ENCODE measurements around the gene LRCH4. TPM values are rescaled to one million over a fixed set of nuclear protein-coding genes. Genes with fewer than 3 reads are reported as not detected.

The LRCH4 gene
- total RNA-seq, 5 donors from 2014 or later (not counting 1 experiment from before 2014, with no cell fraction given) = 328 to 377 (median 362) TPM

DNA sequence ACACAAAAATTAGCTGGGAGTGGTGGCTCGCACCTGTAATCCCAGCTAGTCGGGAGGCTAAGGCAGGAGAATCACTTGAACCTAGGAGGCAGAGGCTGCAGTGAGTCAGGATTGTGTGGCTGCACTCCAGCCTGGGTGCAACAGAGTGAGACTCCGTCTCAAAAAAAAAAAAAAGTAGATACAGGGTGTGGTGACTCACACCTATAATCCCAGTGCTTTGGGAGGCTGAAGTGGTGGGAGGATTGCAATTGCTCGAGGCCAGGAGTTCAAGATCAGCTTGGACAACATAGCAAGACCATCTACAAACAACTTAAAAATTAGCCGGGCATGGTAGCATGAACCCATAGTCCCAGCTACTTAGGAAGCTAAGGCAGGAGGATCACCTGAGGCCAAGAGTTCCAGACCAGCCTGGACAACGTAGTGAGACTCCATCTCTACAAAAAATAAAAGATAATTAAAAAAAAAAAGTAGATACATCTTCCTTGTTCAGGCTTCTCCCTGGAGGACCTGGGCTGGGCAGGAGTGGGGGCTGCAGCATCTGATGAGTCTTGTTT lies 28.5 kb upstream of the LRCH4 start:
- no peaks in the 10 kb centered on the region for H3K9me3 ChIP-seq
- no peaks in the 10 kb centered on the region for H3K27me3 ChIP-seq (replicated peaks in 1 of 2; ENCODE audit: control insufficient read depth in 2 of 2, extremely low read depth in 1 of 2, insufficient read depth in 2 of 2, low read length in 1 of 2)
- ATAC-seq (replicated peaks in 1 of 4) = no peak
- Mint-ChIP-seq H3K27me3 (no peaks in the 10 kb centered on the region), H3K27ac (no peak overlapping the region), H3K36me3 (peaks cover 3% of the 10 kb centered on the region), H3K9me3 (no peaks in the 10 kb centered on the region), H3K4me1 (peaks cover 16 to 29% (median 23%) of the 10 kb centered on the region in 3 donors), H3K4me3 (peak overlapping the region in 1 of 3 donors; percentile 94)
- CTCF ChIA-PET = interaction anchor here (0.6 to 1.1 kb wide), 4 partner anchors 13 to 91 kb away, joined by 3 to 4 read pairs (median 3); partner anchors contain the start of gene POP7 (in 1 of the 2)
- POLR2A ChIA-PET = interaction anchor here in 1 of 2 donors (1.0 kb wide), 1 partner anchor 55 kb away, joined by 3 read pairs; no protein-coding TSS in a partner anchor
- DNase-seq = no peak
- no CpG with 5 or more reads among the region's 6 CpGs for WGBS (ENCODE audit: insufficient coverage)
- peaks cover 0 to 3% of the 10 kb centered on the region in 2 donors for H3K36me3 ChIP-seq (ENCODE audit: control insufficient read depth in 2 of 2, extremely low read depth in 1 of 2, insufficient read depth in 1 of 2, low read length in 1 of 2)
- H3K4me1 ChIP-seq (ENCODE audit: control insufficient read depth in 1 of 2, extremely low read depth in 1 of 2, insufficient read depth in 2 of 2, low read length in 2 of 2) = peaks cover 7 to 30% of the 10 kb centered on the region in 2 experiments
- H3K27ac ChIP-seq (ENCODE audit: low read length) = no peak overlapping the region
- H3K4me3 ChIP-seq (ENCODE audit: control insufficient read depth in 1 of 2, extremely low read depth in 1 of 2, low read length in 1 of 2) = no peak overlapping the region

DNA sequence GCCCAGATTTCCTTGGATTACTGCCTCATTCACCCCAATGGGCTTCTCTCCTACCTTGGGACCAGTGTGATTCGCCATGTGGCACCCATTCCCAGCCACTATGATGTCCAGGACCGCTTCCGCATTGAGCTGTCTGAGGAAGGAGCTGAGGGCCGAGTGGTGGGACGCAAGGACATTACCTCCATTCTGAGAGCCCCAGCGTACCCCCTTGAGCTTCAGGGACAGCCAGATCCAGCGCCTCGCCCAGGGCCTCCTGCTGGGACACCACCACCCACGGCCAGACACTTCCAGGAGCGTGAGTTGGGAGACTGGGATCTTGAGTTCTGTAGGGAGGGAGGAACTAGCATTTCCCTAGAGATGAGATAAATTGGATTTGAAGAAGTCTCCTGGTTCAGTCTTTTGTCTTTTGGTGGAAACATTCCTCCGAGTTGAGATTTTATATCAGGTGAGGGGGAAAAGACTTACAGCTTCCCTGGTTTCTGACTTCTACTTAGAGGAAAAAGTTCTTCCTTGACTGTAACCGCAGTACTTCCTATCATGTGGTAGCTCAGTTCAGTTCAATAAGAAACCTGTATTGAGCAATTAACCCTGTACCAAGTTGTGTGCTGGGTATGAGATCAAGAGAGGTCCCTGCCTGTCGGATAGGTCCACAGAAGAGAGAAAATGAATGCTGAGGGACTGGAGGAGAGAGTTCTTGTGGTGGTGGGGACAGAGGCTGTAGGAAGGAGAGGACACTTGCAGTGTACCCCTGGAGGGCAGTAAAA lies 27.7 kb upstream of the LRCH4 start:
- peak in 1 of 35 experiments; percentile 34 for DNase-seq
- ChIA-PET CTCF (interaction anchor here (0.5 to 2.1 kb wide), 12 partner anchors 13 to 480 kb away, joined by 3 to 17 read pairs (median 4); partner anchors contain the start of genes FBXO24 (in 1 of the 2), LRCH4 (in 1 of the 2) and POP7 (in 1 of the 2)), POLR2A (interaction anchor here (0.5 to 0.6 kb wide), 3 partner anchors 12 to 173 kb away, joined by 3 to 4 read pairs (median 3); partner anchors contain the start of gene PCOLCE (in 1 of the 2))
- Histone ChIP-seq H3K36me3 (ENCODE audit: control insufficient read depth in 2 of 2, extremely low read depth in 1 of 2, insufficient read depth in 1 of 2, low read length in 1 of 2) (peaks cover 0 to 3% of the 10 kb centered on the region in 2 donors), H3K27ac (ENCODE audit: low read length) (no peak overlapping the region), H3K4me3 (ENCODE audit: control insufficient read depth in 1 of 2, extremely low read depth in 1 of 2, low read length in 1 of 2) (peak overlapping the region; percentile 82 to 85), H3K9me3 (no peaks in the 10 kb centered on the region), H3K27me3 (replicated peaks in 1 of 2; ENCODE audit: control insufficient read depth in 2 of 2, extremely low read depth in 1 of 2, insufficient read depth in 2 of 2, low read length in 1 of 2) (no peaks in the 10 kb centered on the region), H3K4me1 (ENCODE audit: control insufficient read depth in 1 of 2, extremely low read depth in 1 of 2, insufficient read depth in 2 of 2, low read length in 2 of 2) (peaks cover 7 to 30% of the 10 kb centered on the region in 2 experiments)
- Mint-ChIP-seq H3K4me1 (peaks cover 16 to 29% (median 23%) of the 10 kb centered on the region in 3 donors), H3K9me3 (no peaks in the 10 kb centered on the region), H3K36me3 (peaks cover 3% of the 10 kb centered on the region), H3K27ac (no peak overlapping the region), H3K4me3 (peak overlapping the region; percentile 73 to 94 (median 82)), H3K27me3 (no peaks in the 10 kb centered on the region)
- ATAC-seq (replicated peaks in 1 of 4) = no peak
- 79% methylated on average over 6 of the region's 13 CpGs for WGBS (ENCODE audit: insufficient coverage)

- no peak for ATAC-seq (replicated peaks in 1 of 4)
- H3K36me3 Mint-ChIP-seq = peaks cover 3% of the 10 kb centered on the region
- Histone ChIP-seq H3K27ac (ENCODE audit: low read length) (no peak overlapping the region), H3K27me3 (replicated peaks in 1 of 2; ENCODE audit: control insufficient read depth in 2 of 2, extremely low read depth in 1 of 2, insufficient read depth in 2 of 2, low read length in 1 of 2) (no peaks in the 10 kb centered on the region), H3K36me3 (ENCODE audit: control insufficient read depth in 2 of 2, extremely low read depth in 1 of 2, insufficient read depth in 1 of 2, low read length in 1 of 2) (peaks cover 0 to 3% of the 10 kb centered on the region in 2 donors), H3K4me1 (ENCODE audit: control insufficient read depth in 1 of 2, extremely low read depth in 1 of 2, insufficient read depth in 2 of 2, low read length in 2 of 2) (peaks cover 7 to 30% of the 10 kb centered on the region in 2 experiments), H3K9me3 (no peaks in the 10 kb centered on the region), H3K4me3 (ENCODE audit: control insufficient read depth in 1 of 2, extremely low read depth in 1 of 2, low read length in 1 of 2) (peak overlapping the region; percentile 82 to 85)
- ChIA-PET POLR2A (interaction anchor here (0.6 to 1.4 kb wide), 6 partner anchors 13 to 184 kb away, joined by 3 to 9 read pairs (median 4); partner anchors contain the start of genes FBXO24 (in 1 of the 2), POP7 (in 1 of the 2) and ZCWPW1 (in 1 of the 2)), CTCF (interaction anchor here (0.6 to 2.1 kb wide), 15 partner anchors 14 to 479 kb away, joined by 3 to 17 read pairs (median 6); partner anchors contain the start of genes FBXO24 (in 1 of the 2), GNB2 (in 1 of the 2), LRCH4 (in 1 of the 2) and POP7 (in 1 of the 2))
- H3K9me3 Mint-ChIP-seq = no peaks in the 10 kb centered on the region
- peak in 19 of 35 experiments; percentile 16 to 62 (median 33) for DNase-seq
- H3K4me1 Mint-ChIP-seq = peaks cover 16 to 29% (median 23%) of the 10 kb centered on the region in 3 donors
- WGBS (ENCODE audit: insufficient coverage) = 6% methylated on average over 16 of the region's 29 CpGs
- peak overlapping the region; percentile 94 to 98 (median 97) for H3K4me3 Mint-ChIP-seq
- H3K27ac Mint-ChIP-seq = peak overlapping the region; percentile 39 to 80
- no peaks in the 10 kb centered on the region for H3K27me3 Mint-ChIP-seq
Observed at GRCh38 chr7:100612730-100613390, 26.9 kb upstream of the LRCH4 start.

- H3K4me1 ChIP-seq (ENCODE audit: control insufficient read depth in 1 of 2, extremely low read depth in 1 of 2, insufficient read depth in 2 of 2, low read length in 2 of 2) = peaks cover 7 to 30% of the 10 kb centered on the region in 2 experiments
- no peaks in the 10 kb centered on the region for H3K9me3 Mint-ChIP-seq
- no peaks in the 10 kb centered on the region for H3K27me3 Mint-ChIP-seq
- peaks cover 3% of the 10 kb centered on the region for H3K36me3 Mint-ChIP-seq
- H3K27me3 ChIP-seq (replicated peaks in 1 of 2; ENCODE audit: control insufficient read depth in 2 of 2, extremely low read depth in 1 of 2, insufficient read depth in 2 of 2, low read length in 1 of 2) = no peaks in the 10 kb centered on the region
- WGBS (ENCODE audit: insufficient coverage) = under 1% methylated on average over 59 of the region's 61 CpGs
- peaks cover 16 to 30% (median 23%) of the 10 kb centered on the region in 3 donors for H3K4me1 Mint-ChIP-seq
- H3K9me3 ChIP-seq = no peaks in the 10 kb centered on the region
- ChIA-PET POLR2A (interaction anchor here (0.6 to 1.4 kb wide), 6 partner anchors 14 to 183 kb away, joined by 3 to 9 read pairs (median 4); partner anchors contain the start of genes FBXO24 (in 1 of the 2), POP7 (in 1 of the 2) and ZCWPW1 (in 1 of the 2)), CTCF (interaction anchor here (0.6 to 2.1 kb wide), 14 partner anchors 14 to 94 kb away, joined by 3 to 17 read pairs (median 6); partner anchors contain the start of genes FBXO24 (in 1 of the 2), GNB2 (in 1 of the 2), LRCH4 (in 1 of the 2) and POP7 (in 1 of the 2))
- H3K27ac ChIP-seq (ENCODE audit: low read length) = peak within 1 kb of the TSS; percentile 93
- peak; percentile 95 to 100 (median 97) for DNase-seq
- H3K36me3 ChIP-seq (ENCODE audit: control insufficient read depth in 2 of 2, extremely low read depth in 1 of 2, insufficient read depth in 1 of 2, low read length in 1 of 2) = peaks cover 0 to 2% of the 10 kb centered on the region in 2 donors
- H3K4me3 Mint-ChIP-seq = peak within 1 kb of the TSS; percentile 94 to 98 (median 97)
- peak; percentile 89 to 96 (median 94) for ATAC-seq (replicated peaks in 1 of 4)
- peak within 1 kb of the TSS; percentile 100 for H3K27ac Mint-ChIP-seq
- peak within 1 kb of the TSS; percentile 85 to 86 for H3K4me3 ChIP-seq (ENCODE audit: control insufficient read depth in 1 of 2, extremely low read depth in 1 of 2, low read length in 1 of 2)
Observed at GRCh38 chr7:100611983-100612729, 26.2 kb upstream of the LRCH4 start, which contains the start of gene MOSPD3. TSS of gene MOSPD3 (plus strand) at chr7:100612540. CDS start at chr7:100612792, 252 bp downstream.

DNA sequence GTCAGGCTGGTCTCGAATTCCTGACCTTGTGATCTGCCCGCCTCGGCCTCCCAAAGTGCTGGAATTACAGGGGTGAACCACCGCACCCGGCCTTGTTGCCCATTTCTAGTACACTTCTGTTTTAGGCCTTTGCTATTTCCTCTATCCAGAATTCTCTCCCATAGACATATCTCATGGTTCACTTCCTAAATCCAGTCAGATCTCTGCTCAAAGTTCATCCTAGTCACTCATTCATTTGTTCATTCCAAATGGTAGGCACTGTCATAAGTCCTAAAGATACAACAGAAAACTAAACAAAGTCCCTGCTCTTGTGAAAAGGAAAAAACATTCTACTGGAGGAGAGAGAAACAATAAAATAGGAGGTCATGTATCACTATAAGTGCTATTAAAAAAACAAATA lies 24.0 kb upstream of the LRCH4 start:
- H3K36me3 ChIP-seq (ENCODE audit: control insufficient read depth in 2 of 2, extremely low read depth in 1 of 2, insufficient read depth in 1 of 2, low read length in 1 of 2) = no peaks in the 10 kb centered on the region
- H3K27ac ChIP-seq (ENCODE audit: low read length) = no peak overlapping the region
- Mint-ChIP-seq H3K27me3 (no peaks in the 10 kb centered on the region), H3K4me3 (no peak overlapping the region), H3K36me3 (peaks cover 3% of the 10 kb centered on the region), H3K4me1 (peaks cover 23 to 37% (median 32%) of the 10 kb centered on the region in 3 donors), H3K27ac (peak overlapping the region in 1 of 2 donors; percentile 47), H3K9me3 (no peaks in the 10 kb centered on the region)
- DNase-seq (no peak), ATAC-seq (replicated peaks in 1 of 4) (no peak)
- H3K27me3 ChIP-seq (replicated peaks in 1 of 2; ENCODE audit: control insufficient read depth in 2 of 2, extremely low read depth in 1 of 2, insufficient read depth in 2 of 2, low read length in 1 of 2) = peaks cover 0 to 3% of the 10 kb centered on the region in 2 experiments
- CTCF ChIA-PET = interaction anchor here in 1 of 2 donors (0.7 kb wide), 1 partner anchor 25 kb away, joined by 5 read pairs; no protein-coding TSS in a partner anchor
- H3K9me3 ChIP-seq = no peaks in the 10 kb centered on the region
- H3K4me3 ChIP-seq (ENCODE audit: control insufficient read depth in 1 of 2, extremely low read depth in 1 of 2, low read length in 1 of 2) = no peak overlapping the region
- H3K4me1 ChIP-seq (ENCODE audit: control insufficient read depth in 1 of 2, extremely low read depth in 1 of 2, insufficient read depth in 2 of 2, low read length in 2 of 2) = peaks cover 13 to 41% of the 10 kb centered on the region in 2 experiments
- WGBS (ENCODE audit: insufficient coverage) = 91% methylated on average over 5 of the region's 5 CpGs
- POLR2A ChIA-PET = interaction anchor here in 1 of 2 donors (0.6 kb wide), 1 partner anchor 26 kb away, joined by 8 read pairs; no protein-coding TSS in a partner anchor

All from T-cell (primary cell).